Measurements from ENCODE around the gene CITED2.
"Not testable (repeated sequence)": the region's sequence is repeated elsewhere in the genome, so short reads cannot be mapped to it uniquely, and the experiment has no call there.

DNA sequence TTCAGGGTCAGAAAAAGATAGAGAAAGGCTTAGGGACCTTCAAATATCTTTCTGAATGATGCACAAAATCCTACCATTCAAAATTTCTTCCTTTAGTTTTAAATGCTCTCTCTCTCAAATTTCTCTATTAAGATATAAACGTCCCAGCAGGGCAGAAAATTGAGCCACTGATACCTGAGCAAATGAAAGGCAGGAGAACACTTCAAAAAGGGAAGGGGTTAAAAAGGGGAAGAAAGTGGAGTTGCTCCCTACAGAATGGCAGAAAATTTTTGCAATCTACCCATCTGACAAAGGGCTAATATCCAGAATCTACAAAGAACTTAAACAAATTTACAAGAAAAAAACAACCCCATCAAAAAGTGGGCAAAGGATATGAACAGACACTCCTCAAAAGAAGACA lies 11.3 kb downstream of the CITED2 start:
- TF ChIP-seq ZNF623 (tag by site-specific recombination; IDR thresholded peaks at IDR 0.05); ZNF571 (tag by site-specific recombination; IDR thresholded peaks at IDR 0.05); BCL11A (tag by site-specific recombination; IDR thresholded peaks at IDR 0.05; ENCODE audit: low read depth); SP7 (tag by site-specific recombination; IDR thresholded peaks at IDR 0.05); ZNF776 (tag by site-specific recombination; IDR thresholded peaks at IDR 0.05; ENCODE audit: borderline replicate concordance); YY1 (tag by site-specific recombination; IDR thresholded peaks at IDR 0.05); ZNF561 (tag by site-specific recombination; IDR thresholded peaks at IDR 0.05; ENCODE audit: borderline replicate concordance); ZNF37A (tag by site-specific recombination; IDR thresholded peaks at IDR 0.05); IKZF3 (tag by site-specific recombination; IDR thresholded peaks at IDR 0.05); ZNF121 (tag by site-specific recombination; IDR thresholded peaks at IDR 0.05); ZNF830 (tag by site-specific recombination; IDR thresholded peaks at IDR 0.05; ENCODE audit: low read depth): not testable (repeated sequence)
- TF ChIP-seq, protein P1, sequence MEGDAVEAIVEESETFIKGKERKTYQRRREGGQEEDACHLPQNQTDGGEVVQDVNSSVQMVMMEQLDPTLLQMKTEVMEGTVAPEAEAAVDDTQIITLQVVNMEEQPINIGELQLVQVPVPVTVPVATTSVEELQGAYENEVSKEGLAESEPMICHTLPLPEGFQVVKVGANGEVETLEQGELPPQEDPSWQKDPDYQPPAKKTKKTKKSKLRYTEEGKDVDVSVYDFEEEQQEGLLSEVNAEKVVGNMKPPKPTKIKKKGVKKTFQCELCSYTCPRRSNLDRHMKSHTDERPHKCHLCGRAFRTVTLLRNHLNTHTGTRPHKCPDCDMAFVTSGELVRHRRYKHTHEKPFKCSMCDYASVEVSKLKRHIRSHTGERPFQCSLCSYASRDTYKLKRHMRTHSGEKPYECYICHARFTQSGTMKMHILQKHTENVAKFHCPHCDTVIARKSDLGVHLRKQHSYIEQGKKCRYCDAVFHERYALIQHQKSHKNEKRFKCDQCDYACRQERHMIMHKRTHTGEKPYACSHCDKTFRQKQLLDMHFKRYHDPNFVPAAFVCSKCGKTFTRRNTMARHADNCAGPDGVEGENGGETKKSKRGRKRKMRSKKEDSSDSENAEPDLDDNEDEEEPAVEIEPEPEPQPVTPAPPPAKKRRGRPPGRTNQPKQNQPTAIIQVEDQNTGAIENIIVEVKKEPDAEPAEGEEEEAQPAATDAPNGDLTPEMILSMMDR (tag by site-specific recombination; IDR thresholded peaks at IDR 0.05), result not testable (repeated sequence)
- TF ChIP-seq, protein P2, sequence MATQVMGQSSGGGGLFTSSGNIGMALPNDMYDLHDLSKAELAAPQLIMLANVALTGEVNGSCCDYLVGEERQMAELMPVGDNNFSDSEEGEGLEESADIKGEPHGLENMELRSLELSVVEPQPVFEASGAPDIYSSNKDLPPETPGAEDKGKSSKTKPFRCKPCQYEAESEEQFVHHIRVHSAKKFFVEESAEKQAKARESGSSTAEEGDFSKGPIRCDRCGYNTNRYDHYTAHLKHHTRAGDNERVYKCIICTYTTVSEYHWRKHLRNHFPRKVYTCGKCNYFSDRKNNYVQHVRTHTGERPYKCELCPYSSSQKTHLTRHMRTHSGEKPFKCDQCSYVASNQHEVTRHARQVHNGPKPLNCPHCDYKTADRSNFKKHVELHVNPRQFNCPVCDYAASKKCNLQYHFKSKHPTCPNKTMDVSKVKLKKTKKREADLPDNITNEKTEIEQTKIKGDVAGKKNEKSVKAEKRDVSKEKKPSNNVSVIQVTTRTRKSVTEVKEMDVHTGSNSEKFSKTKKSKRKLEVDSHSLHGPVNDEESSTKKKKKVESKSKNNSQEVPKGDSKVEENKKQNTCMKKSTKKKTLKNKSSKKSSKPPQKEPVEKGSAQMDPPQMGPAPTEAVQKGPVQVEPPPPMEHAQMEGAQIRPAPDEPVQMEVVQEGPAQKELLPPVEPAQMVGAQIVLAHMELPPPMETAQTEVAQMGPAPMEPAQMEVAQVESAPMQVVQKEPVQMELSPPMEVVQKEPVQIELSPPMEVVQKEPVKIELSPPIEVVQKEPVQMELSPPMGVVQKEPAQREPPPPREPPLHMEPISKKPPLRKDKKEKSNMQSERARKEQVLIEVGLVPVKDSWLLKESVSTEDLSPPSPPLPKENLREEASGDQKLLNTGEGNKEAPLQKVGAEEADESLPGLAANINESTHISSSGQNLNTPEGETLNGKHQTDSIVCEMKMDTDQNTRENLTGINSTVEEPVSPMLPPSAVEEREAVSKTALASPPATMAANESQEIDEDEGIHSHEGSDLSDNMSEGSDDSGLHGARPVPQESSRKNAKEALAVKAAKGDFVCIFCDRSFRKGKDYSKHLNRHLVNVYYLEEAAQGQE (tag by site-specific recombination; IDR thresholded peaks at IDR 0.05), result not testable (repeated sequence)
- TF ChIP-seq, protein P3, sequence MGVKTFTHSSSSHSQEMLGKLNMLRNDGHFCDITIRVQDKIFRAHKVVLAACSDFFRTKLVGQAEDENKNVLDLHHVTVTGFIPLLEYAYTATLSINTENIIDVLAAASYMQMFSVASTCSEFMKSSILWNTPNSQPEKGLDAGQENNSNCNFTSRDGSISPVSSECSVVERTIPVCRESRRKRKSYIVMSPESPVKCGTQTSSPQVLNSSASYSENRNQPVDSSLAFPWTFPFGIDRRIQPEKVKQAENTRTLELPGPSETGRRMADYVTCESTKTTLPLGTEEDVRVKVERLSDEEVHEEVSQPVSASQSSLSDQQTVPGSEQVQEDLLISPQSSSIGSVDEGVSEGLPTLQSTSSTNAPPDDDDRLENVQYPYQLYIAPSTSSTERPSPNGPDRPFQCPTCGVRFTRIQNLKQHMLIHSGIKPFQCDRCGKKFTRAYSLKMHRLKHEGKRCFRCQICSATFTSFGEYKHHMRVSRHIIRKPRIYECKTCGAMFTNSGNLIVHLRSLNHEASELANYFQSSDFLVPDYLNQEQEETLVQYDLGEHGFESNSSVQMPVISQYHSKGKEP (tag by site-specific recombination; IDR thresholded peaks at IDR 0.05), result not testable (repeated sequence)
